Measurements from ENCODE around the gene TTC39C.

DNA sequence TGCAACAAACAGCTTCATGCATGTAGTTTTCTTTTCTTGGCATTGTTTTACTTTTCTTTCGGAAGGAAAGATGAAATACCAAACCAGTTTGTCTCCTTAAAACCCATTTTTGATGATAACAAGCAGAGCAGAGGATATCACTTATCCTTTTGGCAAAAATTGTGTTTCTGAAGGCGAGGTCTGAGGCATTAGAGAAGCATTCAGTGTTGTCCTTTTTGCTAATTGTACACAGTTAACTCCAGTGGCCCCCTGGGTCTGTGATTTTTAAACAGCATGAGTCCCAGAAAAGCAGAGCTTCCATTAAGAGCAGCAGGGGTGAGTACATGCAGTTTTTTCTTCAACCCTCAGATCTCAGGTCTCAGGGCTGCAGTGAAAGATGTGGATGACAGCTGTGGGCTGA, 41.3 kb downstream of the TTC39C start:
- no peak for TF ChIP-seq CTCF (IDR thresholded peaks at IDR 0.05)
- TF ChIP-seq POLR2A (IDR thresholded peaks at IDR 0.05), result no peak
